GM21390 (cell line): ENCODE data around the gene KRTAP10-9.
"Not testable (repeated sequence)": the region's sequence is repeated elsewhere in the genome, so short reads cannot be mapped to it uniquely, and the experiment has no call there.

Experiments used
- ATAC-seq: cut with Tn5 transposase; IDR thresholded peaks from one replicate; pipeline ENCODE4 v1.9.1; 2021; ENCODE audit not compliant: unreplicated experiment

Gene KRTAP10-9

DNA sequence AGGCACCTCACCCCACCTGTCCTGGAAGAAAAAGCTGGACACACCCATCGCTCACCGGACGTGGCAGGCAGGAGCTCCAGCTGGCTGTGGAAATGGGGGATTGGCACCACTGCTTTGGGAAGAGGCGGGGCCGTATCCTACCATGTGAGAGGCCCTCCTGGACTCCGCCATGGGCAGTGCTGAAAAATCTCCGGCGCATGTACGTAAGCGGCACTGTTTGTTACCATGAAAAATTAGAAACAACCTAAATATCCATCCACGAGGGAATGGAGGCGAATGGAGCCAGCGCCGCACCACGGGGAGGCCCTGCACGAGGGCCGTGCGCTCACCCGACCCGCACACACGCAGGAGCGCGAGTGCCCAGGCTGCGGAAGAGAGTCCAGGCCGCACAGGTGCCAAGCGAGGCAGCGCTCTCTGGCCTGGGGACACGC, 11.9 kb upstream of the KRTAP10-9 start:
- no peak for ATAC-seq

DNA sequence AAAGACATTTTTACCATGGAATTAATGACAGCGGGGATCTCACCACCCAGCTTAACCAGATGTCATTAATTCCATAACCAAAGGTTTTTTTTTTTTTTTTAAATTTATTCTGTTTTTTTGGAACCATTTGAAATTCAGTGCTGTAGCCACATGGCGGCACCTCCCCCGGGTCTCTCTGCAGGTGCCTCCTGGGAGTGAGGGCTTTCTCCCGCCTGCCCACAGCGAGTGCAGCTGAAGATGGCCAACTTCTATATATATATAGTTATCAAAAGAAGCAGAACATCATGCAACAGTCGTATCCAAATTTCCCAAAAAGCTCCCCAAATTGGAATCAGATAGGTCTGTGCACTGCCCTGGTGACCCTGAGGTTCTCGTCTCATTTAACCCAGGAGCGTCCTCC, 11.4 kb upstream of the KRTAP10-9 start:
- no peak for ATAC-seq

GRCh38 chr21:44615911-44616590, 10.8 kb upstream of the KRTAP10-9 start:
- ATAC-seq: no peak

- ATAC-seq: no peak
These were observed 10.3 kb upstream of the KRTAP10-9 start for GRCh38 chr21:44616591-44616926.

- ATAC-seq: no peak
These were observed 9.8 kb upstream of the KRTAP10-9 start for GRCh38 chr21:44617071-44617501.

- no peak for ATAC-seq
These were observed 8.4 kb upstream of the KRTAP10-9 start for GRCh38 chr21:44618504-44618903.

DNA sequence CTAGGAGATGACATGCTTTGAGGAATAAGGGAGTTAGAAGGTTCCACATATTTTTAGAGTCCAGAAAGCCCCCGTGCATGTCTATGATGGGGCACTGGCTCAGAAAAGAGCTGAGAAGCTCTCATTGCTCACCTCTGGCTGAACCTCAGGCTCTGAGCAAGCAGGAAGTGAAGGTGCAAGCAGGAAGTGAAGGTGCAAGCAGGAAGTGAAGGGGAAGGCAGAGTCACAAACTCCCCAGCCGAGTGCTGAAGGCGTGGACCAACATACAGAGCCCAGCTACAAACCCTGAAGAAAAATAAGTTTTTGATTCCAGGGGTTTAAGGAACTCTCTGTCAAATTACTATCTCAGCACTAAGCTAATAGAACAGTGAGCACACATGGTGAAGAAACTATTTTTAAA, 8.0 kb upstream of the KRTAP10-9 start:
- ATAC-seq: no peak

DNA sequence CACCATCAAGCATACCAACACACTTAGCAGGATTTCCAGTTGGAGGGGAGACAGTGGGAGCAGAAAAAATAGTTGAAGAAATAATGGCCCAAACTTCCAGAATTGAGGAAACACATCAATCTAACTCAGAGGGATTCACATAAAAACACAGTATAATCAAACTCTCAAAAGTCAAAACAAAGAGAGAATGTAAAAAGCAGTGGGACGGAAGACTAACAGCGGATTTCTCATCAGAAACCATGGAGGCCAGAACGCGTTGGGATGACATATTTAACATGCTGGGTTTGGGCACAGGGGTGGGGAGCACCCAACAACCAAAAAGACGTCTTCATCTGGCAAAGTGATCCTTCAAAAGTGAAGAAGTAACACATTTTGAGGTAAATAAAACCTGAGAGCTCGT, 7.0 kb upstream of the KRTAP10-9 start:
- no peak for ATAC-seq

DNA sequence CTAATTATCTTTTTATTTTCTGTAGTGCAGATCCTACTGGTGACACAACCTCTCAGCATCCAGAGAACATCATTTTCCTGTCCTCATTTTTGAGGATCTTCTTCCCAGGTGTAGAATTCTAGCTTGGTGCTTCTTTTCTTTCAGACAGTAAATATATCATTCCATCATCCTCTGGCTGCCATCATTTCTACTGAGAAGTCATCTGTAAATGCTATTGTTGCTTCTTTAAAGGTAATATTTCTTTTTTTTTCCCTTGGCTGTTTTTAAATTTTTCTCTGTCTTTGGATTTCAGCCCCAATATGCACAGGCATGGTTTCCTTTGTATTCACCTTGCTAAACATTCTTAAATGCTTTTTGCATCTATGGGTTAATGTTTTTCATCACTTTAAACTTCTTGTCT, 3.3 kb upstream of the KRTAP10-9 start:
- ATAC-seq: no peak

- ATAC-seq: no peak
These were observed 1.1 kb upstream of the KRTAP10-9 start for GRCh38 chr21:44625756-44626155.

DNA sequence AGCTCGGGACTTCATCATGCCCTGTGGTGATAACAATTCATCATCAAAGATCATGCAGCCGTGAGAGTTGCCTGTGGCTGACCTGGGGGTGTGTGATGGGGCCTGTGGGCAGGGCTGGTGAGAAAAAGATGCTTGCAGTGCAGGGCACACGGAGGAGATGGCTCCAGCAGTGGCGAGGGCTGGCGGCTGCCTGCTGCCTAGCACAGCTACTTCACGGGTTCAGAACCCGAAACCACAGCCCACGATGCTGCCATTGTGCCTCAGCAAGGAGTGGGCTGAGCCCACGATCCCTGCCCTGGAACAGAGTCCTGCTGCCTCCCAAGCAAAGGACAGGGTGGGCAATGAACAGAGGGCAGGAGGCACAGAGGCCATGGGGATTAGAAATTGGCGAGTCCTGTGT, 631 bp upstream of the KRTAP10-9 start:
- ATAC-seq: no peak

DNA sequence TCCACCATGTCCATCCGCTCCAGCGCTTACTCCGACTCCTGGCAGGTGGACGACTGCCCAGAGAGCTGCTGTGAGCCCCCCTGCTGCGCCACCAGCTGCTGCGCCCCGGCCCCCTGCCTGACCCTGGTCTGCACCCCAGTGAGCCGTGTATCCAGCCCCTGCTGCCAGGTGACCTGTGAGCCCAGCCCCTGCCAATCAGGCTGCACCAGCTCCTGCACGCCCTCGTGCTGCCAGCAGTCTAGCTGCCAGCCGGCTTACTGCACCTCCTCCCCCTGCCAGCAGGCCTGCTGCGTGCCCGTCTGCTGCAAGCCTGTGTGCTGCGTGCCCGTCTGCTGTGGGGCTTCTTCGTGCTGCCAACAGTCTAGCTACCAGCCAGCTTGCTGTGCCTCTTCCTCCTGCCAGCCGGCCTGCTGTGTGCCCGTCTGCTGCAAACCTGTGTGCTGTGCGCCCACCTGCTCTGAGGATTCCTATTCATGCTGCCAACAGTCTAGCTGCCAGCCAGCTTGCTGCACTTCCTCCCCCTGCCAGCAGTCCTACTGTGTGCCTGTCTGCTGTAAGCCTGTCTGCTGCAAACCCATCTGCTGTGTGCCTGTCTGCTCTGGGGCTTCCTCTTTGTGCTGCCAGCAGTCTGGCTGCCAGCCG, 409 bp downstream of the KRTAP10-9 start:
- ATAC-seq: not testable (repeated sequence)

DNA sequence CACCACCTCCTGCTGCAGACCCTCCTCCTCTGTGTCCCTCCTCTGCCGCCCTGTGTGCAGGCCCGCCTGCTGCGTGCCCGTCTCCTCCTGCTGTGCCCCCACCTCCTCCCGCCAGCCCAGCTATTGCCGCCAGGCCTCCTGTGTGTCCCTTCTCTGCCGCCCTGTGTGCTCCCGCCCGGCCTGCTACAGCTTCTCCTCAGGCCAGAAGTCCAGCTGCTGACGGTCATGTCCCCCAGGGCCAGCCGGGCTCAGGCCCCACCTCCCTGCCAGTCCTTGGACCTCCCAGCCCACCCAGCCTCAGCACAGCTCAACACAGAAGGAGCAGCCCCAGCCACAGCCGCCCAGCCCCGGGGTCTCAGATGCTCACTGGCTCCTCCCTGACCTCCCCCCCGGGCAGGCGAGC, 939 bp downstream of the KRTAP10-9 start:
- ATAC-seq: not testable (repeated sequence)

- no peak for ATAC-seq
These were observed 2.0 kb downstream of the KRTAP10-9 start for GRCh38 chr21:44628707-44629391.

- no peak for ATAC-seq
These were observed 3.5 kb downstream of the KRTAP10-9 start for GRCh38 chr21:44630440-44630839.

GRCh38 chr21:44632067-44632466, 5.2 kb downstream of the KRTAP10-9 start:
- ATAC-seq: no peak

- no peak for ATAC-seq
These were observed 9.5 kb downstream of the KRTAP10-9 start for GRCh38 chr21:44636209-44637017.

DNA sequence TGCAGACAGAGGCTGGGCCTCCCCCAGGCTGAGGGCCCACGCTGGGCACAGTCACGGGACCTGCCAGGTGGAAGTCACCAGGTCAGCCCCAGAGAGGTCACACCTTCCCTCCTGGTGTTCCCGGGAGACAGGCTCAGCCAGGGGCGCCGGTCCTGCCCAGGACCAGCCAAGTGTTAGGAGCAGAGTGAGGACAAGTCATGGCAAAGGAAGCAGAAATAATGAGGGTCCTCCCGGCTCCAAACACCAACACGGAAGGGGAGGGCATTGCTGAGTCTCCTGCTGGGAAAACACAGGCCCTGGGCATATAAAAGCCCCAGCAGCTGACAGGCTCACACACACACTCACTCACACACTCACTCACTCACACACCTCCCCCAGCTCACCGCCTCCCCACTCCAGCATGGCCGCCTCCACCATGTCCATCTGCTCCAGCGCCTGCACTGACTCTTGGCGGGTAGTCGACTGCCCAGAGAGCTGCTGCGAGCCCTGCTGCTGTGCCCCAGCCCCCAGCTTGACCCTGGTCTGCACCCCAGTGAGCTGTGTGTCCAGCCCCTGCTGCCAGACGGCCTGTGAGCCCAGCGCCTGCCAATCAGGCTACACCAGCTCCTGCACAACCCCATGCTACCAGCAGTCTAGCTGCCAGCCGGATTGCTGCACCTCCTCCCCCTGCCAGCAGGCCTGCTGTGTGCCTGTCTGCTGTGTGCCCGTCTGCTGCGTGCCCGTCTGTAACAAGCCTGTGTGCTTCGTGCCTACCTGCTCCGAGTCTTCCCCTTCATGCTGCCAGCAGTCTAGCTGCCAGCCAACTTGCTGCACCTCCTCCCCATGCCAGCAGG, 10.3 kb downstream of the KRTAP10-9 start, which contains the start of gene KRTAP10-10:
KRTAP10-10 (plus strand) TSS at position 339 of the 833 bp plus-strand sequence; CDS start at position 401, 62 bp downstream.
- ATAC-seq: no peak

- not testable (repeated sequence) for ATAC-seq
These were observed 11.0 kb downstream of the KRTAP10-9 start for GRCh38 chr21:44637851-44638348.
